GM13977 (cell line): ENCODE data around the gene DNAJA1.
A peak's percentile ranks its signal among the peaks of the same experiment; 100 is the strongest.

Experiments
- DNase-seq: peaks from one replicate; pipeline ENCODE4 v3.0.0; 2012; ENCODE audit warnings: low spot score
- in situ Hi-C: fragments of 300-500 bp; cut with MboI; formaldehyde crosslinking; loops from one replicate; pipeline ENCODE4 v1.12.0; 2022; ENCODE audit warnings: low sequenced_read_pairs, low pct_unique_long_range_greater_than_20kb, mixed read lengths, inconsistent platforms; ENCODE audit not compliant: unreplicated experiment
- TF ChIP-seq, protein P1 (sequence below): IDR thresholded peaks from 2 replicates; pipeline ENCODE4 v1.5.1; 2012; ENCODE audit warnings: mild to moderate bottlenecking, control low read depth; ENCODE audit not compliant: insufficient read depth; ENCODE audit errors: extremely low read depth, missing control alignments

DNAJA1 gene

DNA sequence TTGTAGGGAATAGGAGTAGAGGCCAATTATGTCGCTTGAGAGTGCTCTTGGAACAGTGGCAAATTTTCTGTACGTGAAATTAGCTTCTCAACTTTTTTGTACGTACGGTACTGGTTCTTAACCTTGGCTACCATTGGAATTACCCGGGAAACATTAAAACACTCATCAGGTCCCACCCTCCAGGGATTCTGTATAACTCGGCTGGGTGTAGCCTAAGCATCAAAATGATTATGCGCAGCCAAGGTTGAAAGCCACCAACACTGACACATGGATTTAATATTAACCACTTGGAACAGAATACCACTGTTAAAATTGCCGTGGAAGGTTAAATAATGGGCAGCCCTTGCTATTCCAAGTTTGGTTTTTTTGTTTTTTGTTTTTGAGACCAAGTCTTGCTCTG lies 17.4 kb downstream of the DNAJA1 start:
- TF ChIP-seq, protein P1, sequence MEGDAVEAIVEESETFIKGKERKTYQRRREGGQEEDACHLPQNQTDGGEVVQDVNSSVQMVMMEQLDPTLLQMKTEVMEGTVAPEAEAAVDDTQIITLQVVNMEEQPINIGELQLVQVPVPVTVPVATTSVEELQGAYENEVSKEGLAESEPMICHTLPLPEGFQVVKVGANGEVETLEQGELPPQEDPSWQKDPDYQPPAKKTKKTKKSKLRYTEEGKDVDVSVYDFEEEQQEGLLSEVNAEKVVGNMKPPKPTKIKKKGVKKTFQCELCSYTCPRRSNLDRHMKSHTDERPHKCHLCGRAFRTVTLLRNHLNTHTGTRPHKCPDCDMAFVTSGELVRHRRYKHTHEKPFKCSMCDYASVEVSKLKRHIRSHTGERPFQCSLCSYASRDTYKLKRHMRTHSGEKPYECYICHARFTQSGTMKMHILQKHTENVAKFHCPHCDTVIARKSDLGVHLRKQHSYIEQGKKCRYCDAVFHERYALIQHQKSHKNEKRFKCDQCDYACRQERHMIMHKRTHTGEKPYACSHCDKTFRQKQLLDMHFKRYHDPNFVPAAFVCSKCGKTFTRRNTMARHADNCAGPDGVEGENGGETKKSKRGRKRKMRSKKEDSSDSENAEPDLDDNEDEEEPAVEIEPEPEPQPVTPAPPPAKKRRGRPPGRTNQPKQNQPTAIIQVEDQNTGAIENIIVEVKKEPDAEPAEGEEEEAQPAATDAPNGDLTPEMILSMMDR = no peak
- DNase-seq = no peak
- in situ Hi-C loops = no loop called here

DNA sequence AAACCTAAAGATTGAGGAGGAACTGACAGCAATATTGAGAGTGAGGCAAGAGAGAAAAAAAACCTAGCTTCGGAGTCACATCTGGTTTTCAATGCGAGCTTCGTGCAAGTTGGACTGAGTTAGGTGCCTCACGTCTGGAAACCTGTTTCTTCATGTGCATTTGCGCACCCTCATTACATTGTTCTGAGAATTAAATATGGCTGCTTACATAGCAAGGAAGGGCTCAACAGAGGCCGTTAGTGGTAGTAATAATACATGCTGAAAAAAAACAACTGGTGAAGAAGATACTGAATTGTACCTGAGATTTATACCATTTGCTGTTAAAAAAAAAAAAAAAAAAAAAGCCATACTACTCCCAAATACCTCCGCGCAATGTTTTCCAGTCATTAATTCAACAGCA lies 18.6 kb downstream of the DNAJA1 start:
- TF ChIP-seq, protein P1 = no peak
- DNase-seq = no peak
- in situ Hi-C loops = no loop called here

DNA sequence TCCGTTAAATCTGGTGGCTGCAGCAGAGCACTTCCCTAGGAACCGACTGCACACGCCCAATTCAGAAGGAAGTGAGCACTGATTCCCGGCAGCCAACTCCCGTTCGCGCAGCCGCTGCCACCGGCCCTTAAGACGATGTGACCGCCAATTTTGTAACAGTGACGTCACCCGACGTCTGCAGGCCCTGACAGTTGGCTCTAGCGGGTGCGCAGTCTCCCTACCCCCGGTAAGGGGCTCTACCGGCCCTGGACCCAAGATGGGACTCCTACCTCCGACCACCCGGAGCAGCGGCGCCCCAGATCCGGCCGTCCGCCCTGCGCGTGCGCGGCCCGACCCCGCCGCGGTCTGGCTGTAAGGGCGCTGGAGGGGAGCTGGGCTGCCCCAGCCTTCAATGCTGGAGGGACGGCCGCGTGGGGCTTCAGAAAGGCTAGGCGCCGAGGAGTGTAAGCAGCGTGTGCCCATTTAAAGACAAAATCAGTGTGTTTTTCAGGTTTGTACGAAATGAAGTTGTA lies 19.1 kb downstream of the DNAJA1 start:
- in situ Hi-C loops = no loop called here
- peak; percentile 83 for DNase-seq
- TF ChIP-seq, protein P1 = no peak

DNA sequence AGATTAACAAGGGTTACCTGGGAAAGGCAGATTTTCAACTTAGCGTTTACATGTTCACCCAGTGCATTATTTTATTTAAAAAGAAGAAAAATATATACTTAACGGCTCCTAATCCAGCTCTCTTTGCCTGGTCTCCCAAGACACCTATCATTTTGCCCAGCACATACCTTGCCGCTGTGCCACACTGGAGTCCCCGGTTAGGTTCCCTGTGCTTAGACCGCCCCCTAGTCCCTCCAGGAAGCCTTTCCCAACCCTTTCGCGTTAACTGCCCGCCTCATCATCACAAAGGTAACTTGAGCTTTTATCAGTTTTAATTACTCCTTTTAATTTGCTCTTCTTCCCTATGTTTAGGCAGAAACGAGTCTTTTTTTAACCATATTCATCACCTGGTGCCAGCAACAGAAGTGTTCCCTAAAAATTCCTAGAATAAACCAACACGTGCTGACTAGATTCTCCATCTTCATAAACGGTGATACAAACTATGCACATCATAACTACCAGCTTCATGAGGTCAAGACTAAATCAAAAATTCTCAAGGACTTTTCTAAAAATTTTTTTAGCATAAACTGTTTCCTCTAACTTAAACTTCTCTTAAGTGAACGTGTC lies 19.7 kb downstream of the DNAJA1 start:
- TF ChIP-seq, protein P1 = no peak
- in situ Hi-C loops = no loop called here
- no peak for DNase-seq

DNA sequence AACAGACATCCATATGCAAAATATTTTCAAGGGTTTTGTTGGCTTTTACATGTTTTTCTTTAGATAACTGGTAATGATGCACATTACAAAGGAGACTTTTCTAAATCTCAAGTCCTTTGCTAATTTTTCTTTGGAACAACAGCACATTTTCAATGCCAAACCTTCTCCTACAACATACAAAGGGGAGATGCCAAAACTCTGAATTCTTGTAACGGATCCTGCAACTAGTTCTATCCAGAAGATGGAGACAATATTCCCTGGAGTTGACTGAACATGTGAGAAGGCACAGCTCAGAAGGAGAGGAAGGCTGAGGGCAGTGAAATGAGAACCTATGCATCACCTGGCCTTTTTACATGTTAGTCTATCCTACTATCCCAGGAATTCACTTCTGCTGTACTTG lies 21.0 kb downstream of the DNAJA1 start:
- in situ Hi-C loops = no loop called here
- TF ChIP-seq, protein P1 = no peak
- DNase-seq = no peak

DNA sequence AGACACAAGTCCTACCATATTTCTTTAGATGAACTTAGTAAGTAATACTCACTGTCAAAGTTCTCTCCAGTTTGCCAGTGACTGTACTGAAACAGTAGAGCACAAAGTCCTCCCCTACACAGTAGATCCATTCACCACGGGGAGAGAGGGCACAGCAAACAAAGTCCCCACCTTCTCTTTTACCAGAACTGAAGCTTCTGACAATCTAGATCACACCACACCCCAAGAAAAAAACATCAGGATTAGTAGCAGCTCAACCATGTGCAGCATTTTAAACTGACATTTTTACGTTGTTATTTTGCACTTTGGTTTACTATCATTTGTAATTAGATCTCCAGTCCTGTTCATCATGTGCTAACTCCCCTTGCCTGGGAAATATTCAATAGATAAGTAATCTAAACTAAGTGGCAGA lies 23.0 kb downstream of the DNAJA1 start:
- TF ChIP-seq, protein P1 = no peak
- in situ Hi-C loops = no loop called here
- no peak for DNase-seq
